Activated B cell treated with CpG ODN at 0.5 μM for 24 hours (primary cell): Measurements from ENCODE around the gene EVC. TPM values are rescaled to one million over a fixed set of nuclear protein-coding genes. Genes with fewer than 3 reads are reported as not detected.

Experiments
- ATAC-seq: fragments of 200-7000 bp; cut with Tn5 transposase; one replicate; pipeline ENCODE4 v1.10.0; 2021; ENCODE audit warnings: low read depth, mild to moderate bottlenecking, moderate library complexity
- CTCF ChIA-PET: fragments of 350-600 bp; sonication (Branson Sonifier 250); formaldehyde crosslinking; loops from one replicate; lab custom pipeline; 2021; ENCODE audit warnings: antibody characterized with exemption; lab: Charles Lee
- POLR2A ChIA-PET: fragments of 350-600 bp; sonication (Branson Sonifier 250); formaldehyde crosslinking; loops from one replicate; lab custom pipeline; 2021; ENCODE audit warnings: antibody characterized with exemption; lab: Charles Lee
- DNase-seq: peaks from one replicate; pipeline ENCODE4 v3.0.0; 2022
- H3K27ac Mint-ChIP-seq: one replicate; pipeline ENCODE4 v1.8.0; 2020; ENCODE audit warnings: mixed read lengths
- H3K27me3 Mint-ChIP-seq: one replicate; pipeline ENCODE4 v1.8.0; 2021; ENCODE audit warnings: mixed read lengths
- H3K36me3 Mint-ChIP-seq: one replicate; pipeline ENCODE4 v1.8.0; 2021; ENCODE audit warnings: low read depth, mixed read lengths
- H3K4me1 Mint-ChIP-seq: one replicate; pipeline ENCODE4 v1.8.0; 2021; ENCODE audit warnings: mixed read lengths
- H3K4me3 Mint-ChIP-seq: one replicate; pipeline ENCODE4 v1.8.0; 2020; ENCODE audit warnings: mild to moderate bottlenecking, mixed read lengths
- H3K9me3 Mint-ChIP-seq: one replicate; pipeline ENCODE4 v1.8.0; 2020; ENCODE audit warnings: mixed read lengths
- CTCF ChIP-seq: fragments of 200-600 bp; IDR thresholded peaks from one replicate; pipeline ENCODE4 v1.8.0; 2022; ENCODE audit warnings: antibody characterized with exemption, mild to moderate bottlenecking
- intact Hi-C: fragments of 100-400 bp; cut with micrococcal nuclease; formaldehyde crosslinking; loops from one replicate; pipeline ENCODE4 v1.15.1; 2024
- total RNA-seq: library from RNA; stranded (reverse); gene quantifications from 2 replicates; pipeline ENCODE4 v1.2.3, GENCODE V29; 2022

EVC gene
- total RNA-seq, 1 donor from 2014 or later = 0.16 TPM

GRCh38 chr4:5822619-5823018 is 111.6 kb downstream of the EVC start:
- ChIA-PET CTCF (interaction anchor here (1.0 kb wide), 1 partner anchor 8 kb away, joined by 4 read pairs; no protein-coding TSS in a partner anchor), POLR2A (no interaction called here)
- no peaks in the 10 kb centered on the region for H3K36me3 Mint-ChIP-seq
- no peak overlapping the region for H3K4me3 Mint-ChIP-seq
- no peaks in the 10 kb centered on the region for H3K9me3 Mint-ChIP-seq
- H3K27me3 Mint-ChIP-seq = peaks cover 2% of the 10 kb centered on the region
- no peak overlapping the region for H3K27ac Mint-ChIP-seq
- TF ChIP-seq CTCF = no peak
- ATAC-seq = no peak
- no peak for DNase-seq
- H3K4me1 Mint-ChIP-seq = peaks cover 10% of the 10 kb centered on the region
- intact Hi-C loops = no loop called here

DNA sequence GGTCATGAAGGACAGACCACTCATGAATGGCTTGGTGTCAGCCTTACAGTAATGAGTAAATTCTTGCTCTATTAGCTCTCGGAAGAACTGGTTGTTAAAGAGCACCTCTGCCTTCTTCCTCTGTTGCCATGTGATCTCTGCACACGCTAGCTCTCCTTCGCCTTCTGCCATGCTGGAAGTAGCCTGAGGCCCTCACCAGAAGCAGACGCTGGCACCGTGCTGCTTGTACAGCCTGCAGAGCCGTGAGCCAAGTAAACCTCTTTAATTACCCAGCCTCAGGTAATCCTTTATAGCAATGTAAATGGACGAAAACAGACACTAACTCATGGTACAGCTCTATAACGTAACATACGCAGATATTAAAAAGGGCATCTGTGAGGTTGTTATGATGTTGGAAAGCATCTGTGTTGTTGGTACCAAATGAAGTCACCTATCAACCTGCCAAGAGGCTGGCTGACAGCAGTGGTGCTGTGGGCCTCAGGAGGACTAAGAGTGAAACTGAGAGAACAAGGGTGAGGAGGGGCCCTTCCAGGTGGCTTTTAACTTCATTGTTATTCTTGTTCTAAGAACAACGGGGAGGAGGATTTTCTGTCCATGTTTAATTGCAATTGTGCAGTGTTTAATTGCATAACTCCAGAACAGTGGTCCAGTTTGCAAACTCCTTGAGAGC is 112.7 kb downstream of the EVC start:
- Mint-ChIP-seq H3K27ac (no peak overlapping the region), H3K4me1 (peaks cover 10% of the 10 kb centered on the region), H3K9me3 (no peaks in the 10 kb centered on the region), H3K4me3 (no peak overlapping the region), H3K36me3 (no peaks in the 10 kb centered on the region), H3K27me3 (peaks cover 2% of the 10 kb centered on the region)
- CTCF ChIA-PET = no interaction called here
- no peak for ATAC-seq
- no peak for TF ChIP-seq CTCF
- intact Hi-C loops = no loop called here
- POLR2A ChIA-PET = no interaction called here
- no peak for DNase-seq

DNA sequence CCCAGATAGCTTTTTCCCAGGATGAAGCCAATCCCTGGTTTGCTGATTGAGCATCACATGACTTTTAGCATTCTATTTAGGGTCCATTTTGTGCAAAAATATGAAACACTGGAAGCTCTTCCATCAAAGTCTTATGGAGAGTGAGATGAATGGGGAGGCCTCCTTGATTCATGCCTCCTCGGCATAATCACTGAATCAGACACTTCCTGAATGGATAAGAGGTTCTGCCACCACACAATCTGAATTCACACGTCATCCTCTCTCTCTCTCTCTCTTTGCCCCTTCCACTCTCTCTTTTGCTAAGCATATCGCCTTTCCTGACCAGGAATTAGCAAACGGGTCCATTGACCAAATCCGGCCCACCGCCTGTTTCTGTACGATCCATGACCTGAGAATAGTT is 113.2 kb downstream of the EVC start:
- peaks cover 2% of the 10 kb centered on the region for H3K27me3 Mint-ChIP-seq
- DNase-seq = no peak
- no peak for TF ChIP-seq CTCF
- no peak for ATAC-seq
- H3K4me1 Mint-ChIP-seq = peaks cover 10% of the 10 kb centered on the region
- no peaks in the 10 kb centered on the region for H3K9me3 Mint-ChIP-seq
- no peaks in the 10 kb centered on the region for H3K36me3 Mint-ChIP-seq
- no peak overlapping the region for H3K4me3 Mint-ChIP-seq
- CTCF ChIA-PET = no interaction called here
- intact Hi-C loops = no loop called here
- H3K27ac Mint-ChIP-seq = no peak overlapping the region
- POLR2A ChIA-PET = no interaction called here

GRCh38 chr4:5824635-5825034 is 113.6 kb downstream of the EVC start:
- intact Hi-C loops = no loop called here
- no peaks in the 10 kb centered on the region for H3K36me3 Mint-ChIP-seq
- H3K27me3 Mint-ChIP-seq = peaks cover 2% of the 10 kb centered on the region
- H3K27ac Mint-ChIP-seq = no peak overlapping the region
- no peak for DNase-seq
- no peaks in the 10 kb centered on the region for H3K9me3 Mint-ChIP-seq
- no peak for ATAC-seq
- H3K4me3 Mint-ChIP-seq = no peak overlapping the region
- peaks cover 10% of the 10 kb centered on the region for H3K4me1 Mint-ChIP-seq
- CTCF ChIA-PET = no interaction called here
- POLR2A ChIA-PET = no interaction called here
- no peak for TF ChIP-seq CTCF

DNA sequence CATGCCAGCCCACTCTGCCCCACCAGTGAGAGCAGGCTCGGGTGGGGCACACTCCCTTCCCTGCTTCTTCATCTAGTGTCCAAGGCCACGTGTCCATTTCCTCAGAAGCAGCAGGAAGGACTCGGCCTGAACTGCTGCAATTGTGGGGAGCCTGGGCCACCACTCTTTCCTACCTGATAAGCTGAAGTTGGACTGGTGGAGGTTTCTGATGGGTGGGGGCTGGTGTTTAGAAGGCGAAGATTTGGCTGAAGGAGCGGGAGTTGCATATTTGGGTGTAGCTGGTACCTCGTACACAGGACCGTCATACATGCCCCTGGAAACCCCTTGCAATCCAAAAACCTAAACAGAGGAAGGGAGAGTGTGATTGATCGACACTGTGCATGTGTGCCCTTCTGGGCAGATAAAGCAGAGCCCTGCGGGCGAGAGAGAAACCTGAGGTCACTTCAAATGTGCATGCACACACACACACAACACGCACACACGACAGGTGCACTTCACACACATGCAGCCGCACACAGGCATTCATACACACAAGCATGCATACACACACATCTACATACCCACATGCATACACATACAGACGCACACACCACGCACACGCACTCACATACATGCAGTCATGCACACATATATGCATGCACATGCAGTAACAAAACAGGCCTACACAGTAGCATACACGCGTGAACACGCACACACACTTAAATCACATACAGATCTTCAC is 114.5 kb downstream of the EVC start:
- POLR2A ChIA-PET = no interaction called here
- no peak for TF ChIP-seq CTCF
- DNase-seq = no peak
- ATAC-seq = no peak
- no peaks in the 10 kb centered on the region for H3K36me3 Mint-ChIP-seq
- H3K4me3 Mint-ChIP-seq = no peak overlapping the region
- CTCF ChIA-PET = no interaction called here
- no peak overlapping the region for H3K27ac Mint-ChIP-seq
- intact Hi-C loops = no loop called here
- H3K4me1 Mint-ChIP-seq = peaks cover 10% of the 10 kb centered on the region
- H3K9me3 Mint-ChIP-seq = no peaks in the 10 kb centered on the region
- peaks cover 2% of the 10 kb centered on the region for H3K27me3 Mint-ChIP-seq
